Epithelial cell of proximal tubule (primary cell): ENCODE measurements around the gene USP46. TPM values are rescaled to one million over a fixed set of nuclear protein-coding genes. Genes with fewer than 3 reads are reported as not detected.

Source experiments
- DNase-seq: peaks from one replicate; pipeline ENCODE4 v3.0.0-alpha.2; 2011; ENCODE audit warnings: low read depth
- H3K4me3 ChIP-seq: 2 replicates; pipeline ENCODE4 v1.5.1; 2011; ENCODE audit warnings: low read depth, mild to moderate bottlenecking, low read length
- CTCF ChIP-seq: conservative IDR thresholded peaks from 2 replicates; pipeline ENCODE4 v1.5.1; 2012; ENCODE audit warnings: low read depth, mild to moderate bottlenecking, low read length
- total RNA-seq: library from RNA; depleted of rRNA; stranded (reverse); fragments of >200 nt; gene quantifications from 2 replicates; pipeline ENCODE4 v1.2.3, GENCODE V29; 2015

USP46 gene
- total RNA-seq, 1 donor from 2014 or later: 8.5 TPM

DNA sequence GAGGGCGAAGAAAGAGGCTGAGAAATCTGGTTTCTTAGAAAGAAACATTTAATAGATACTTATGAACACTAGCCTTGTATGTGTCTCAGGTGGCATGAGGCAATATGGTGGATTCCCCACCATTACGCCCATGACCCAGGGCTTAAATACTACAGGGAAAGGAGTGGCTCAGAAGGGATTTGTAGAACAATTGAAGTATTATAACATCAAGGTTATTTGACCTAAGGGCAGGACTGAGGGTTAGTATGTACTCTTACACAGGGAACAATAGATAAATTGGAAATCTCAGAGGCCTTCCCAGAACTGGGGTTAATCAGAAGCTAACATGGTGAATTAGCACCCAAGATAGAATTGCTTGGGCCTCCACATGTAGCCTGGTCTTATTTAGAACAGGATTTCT lies 11.0 kb upstream of the USP46 start:
- no peak overlapping the region for H3K4me3 ChIP-seq
- no peak for DNase-seq
- TF ChIP-seq CTCF: no peak

DNA sequence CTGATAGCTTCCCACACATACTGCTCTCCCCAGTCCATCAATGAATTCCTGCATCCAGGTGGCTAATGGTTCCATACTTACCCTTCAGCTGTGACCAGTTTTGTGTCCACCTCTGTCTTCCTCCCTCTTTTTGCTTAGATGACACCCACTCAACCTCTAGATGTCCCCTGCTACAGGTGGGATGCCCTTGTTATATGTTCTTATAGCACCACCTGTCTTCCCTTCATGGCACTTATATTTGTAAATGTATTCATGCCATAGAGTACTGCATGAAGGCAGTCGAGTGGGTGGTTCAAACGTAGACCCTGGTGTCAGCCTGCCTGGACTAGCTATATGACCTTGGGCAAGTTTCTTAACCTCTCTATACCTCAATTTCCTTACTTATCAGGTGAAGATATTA lies 6.5 kb upstream of the USP46 start:
- no peak for DNase-seq
- TF ChIP-seq CTCF: peak; percentile 46
- H3K4me3 ChIP-seq: no peak overlapping the region

GRCh38 chr4:52664479-52664878 lies 5.4 kb upstream of the USP46 start:
- no peak overlapping the region for H3K4me3 ChIP-seq
- no peak for DNase-seq
- TF ChIP-seq CTCF: no peak

GRCh38 chr4:52661966-52662690 lies 3.0 kb upstream of the USP46 start:
- no peak for TF ChIP-seq CTCF
- DNase-seq: no peak
- no peak overlapping the region for H3K4me3 ChIP-seq

GRCh38 chr4:52660643-52661042 lies 1.5 kb upstream of the USP46 start:
- no peak for TF ChIP-seq CTCF
- DNase-seq: no peak
- H3K4me3 ChIP-seq: no peak overlapping the region

GRCh38 chr4:52659722-52660261 lies 691 bp upstream of the USP46 start:
- no peak for DNase-seq
- no peak for TF ChIP-seq CTCF
- peak overlapping the region; percentile 78 for H3K4me3 ChIP-seq

- no peak for DNase-seq
- TF ChIP-seq CTCF: no peak
- H3K4me3 ChIP-seq: peak overlapping the region; percentile 78
These were observed 480 bp downstream of the USP46 start for GRCh38 chr4:52658641-52659000.
